GM19463 (cell line): ENCODE results near the gene DNAJC18.
A peak's percentile ranks its signal among the peaks of the same experiment; 100 is the strongest.
"Not testable (repeated sequence)": the region's sequence is repeated elsewhere in the genome, so short reads cannot be mapped to it uniquely, and the experiment has no call there.

ENCODE experiments used
- ATAC-seq: cut with Tn5 transposase; IDR thresholded peaks from one replicate; pipeline ENCODE4 v1.9.1; 2021; ENCODE audit warnings: mild to moderate bottlenecking, moderate library complexity; ENCODE audit not compliant: unreplicated experiment

DNAJC18 gene

DNA sequence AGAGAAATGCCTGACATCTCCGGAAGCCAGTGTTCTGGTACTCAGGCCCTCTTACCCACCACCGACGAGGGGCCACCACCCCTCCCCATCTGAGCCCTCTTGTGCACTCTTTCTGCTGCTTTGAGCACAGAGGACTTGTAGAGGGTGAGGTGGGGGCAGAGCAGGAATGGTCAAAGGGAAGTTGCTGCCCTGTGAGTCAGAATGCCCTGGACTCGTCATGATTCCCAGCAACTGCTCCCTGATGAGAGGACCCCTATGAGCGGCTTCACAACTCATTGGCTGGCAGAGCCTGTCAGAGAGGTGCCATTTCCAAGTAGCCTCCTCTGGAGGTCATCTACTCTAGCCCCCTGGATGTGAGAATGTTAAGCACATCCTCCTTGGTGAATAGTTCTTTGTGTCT lies 22.4 kb upstream of the DNAJC18 start:
- ATAC-seq, result no peak

DNA sequence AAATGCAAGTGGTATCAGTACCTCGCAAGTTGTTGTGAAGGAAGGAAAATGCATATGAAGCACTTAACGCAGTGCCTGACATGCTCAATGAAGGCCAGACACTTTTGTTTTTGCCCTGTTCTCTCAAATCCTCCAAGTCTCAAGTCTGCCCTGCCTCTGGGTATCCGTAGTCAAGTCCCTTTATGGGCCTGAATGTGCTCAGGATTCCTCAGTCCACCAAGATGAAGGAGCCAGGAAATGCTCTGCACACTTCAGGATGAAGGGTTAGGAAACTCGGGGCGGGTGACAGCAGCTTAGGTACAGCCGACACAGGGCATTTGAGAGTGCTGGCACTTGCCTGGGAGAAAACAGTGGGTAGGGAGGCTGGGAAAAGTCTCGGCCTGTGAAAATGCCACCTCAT lies 21.9 kb upstream of the DNAJC18 start:
- no peak for ATAC-seq

DNA sequence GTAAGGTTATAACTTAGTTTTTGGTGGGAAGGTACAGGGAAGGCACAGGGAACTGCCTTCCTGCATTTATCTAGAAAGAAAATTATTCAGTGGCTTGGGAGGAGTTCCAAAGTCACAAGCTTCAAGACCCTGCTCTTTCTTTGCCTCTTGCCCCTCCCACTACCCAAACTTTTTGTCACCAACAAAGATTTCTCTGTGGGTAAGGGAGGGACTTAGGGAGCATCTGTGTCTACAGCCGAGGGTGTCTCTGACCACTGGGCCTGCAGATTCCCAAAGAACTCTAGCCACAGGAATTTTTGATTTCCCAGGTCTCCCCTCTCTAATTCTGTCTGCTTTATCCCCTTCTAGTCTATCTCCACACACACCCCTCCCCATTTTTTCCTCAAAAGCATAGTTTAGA lies 21.1 kb upstream of the DNAJC18 start:
- ATAC-seq, result no peak

DNA sequence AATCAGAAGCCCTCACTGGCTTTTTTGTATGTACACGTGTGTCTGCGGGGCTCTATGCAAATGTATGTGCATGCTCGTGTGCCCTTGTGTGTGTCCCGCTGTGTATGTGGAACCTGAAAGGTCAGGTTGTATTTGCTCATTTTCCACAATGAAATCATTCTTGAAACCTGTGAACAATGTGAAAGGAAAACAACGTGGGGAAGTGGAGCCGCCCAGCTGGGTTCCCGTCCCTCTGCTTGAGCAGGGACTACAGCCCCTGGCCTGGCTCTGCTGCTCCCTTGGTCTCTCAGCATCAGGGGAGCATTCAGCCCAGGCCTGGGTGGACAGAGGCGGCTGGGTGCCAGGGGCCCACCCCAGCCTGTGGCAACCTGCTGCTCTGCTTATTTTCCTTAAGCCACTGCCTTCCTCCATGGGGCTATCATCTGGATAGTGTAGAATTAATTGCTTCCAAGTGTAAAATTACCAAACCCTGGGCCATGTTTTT lies 20.2 kb upstream of the DNAJC18 start:
- ATAC-seq, result peak; percentile 37

DNA sequence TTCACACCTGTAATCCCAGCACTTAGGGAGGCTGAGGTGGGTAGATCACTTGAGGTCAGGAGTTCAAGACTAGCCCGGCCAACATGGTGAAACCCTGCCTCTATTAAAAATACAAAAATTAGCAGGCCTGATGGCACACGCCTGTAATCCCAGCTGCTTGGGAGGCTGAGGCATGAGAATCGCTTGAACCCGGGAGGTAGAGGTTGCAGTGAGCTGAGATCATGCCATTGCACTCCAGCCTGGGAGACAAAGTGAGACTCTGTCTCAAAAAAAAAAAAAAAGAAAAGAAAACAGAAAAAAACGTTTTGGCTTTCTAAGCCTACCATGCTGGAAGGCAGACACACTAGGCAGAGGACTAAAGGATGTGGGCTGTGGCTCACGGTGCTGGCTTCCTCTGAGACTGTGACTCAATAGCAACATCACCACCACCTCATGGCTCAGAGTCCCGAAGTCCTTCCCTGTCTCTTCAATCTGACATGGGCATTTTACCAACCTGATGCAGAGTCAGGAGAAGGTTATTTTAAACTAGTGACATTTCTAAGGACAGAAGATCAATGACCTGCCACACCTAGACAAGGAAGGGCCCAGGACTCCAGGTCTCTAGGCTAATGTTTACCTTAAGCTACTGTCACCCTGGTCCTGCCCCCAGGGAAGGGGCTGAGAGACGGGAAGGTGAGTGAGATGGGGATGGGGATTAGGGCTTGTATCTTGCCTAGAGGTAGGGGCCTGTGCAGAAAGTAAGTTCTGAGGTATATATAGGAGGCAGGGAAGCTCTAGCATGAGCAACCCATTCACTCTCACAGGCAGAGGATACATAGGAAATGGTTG lies 19.5 kb upstream of the DNAJC18 start:
- ATAC-seq, result peak; percentile 57

DNA sequence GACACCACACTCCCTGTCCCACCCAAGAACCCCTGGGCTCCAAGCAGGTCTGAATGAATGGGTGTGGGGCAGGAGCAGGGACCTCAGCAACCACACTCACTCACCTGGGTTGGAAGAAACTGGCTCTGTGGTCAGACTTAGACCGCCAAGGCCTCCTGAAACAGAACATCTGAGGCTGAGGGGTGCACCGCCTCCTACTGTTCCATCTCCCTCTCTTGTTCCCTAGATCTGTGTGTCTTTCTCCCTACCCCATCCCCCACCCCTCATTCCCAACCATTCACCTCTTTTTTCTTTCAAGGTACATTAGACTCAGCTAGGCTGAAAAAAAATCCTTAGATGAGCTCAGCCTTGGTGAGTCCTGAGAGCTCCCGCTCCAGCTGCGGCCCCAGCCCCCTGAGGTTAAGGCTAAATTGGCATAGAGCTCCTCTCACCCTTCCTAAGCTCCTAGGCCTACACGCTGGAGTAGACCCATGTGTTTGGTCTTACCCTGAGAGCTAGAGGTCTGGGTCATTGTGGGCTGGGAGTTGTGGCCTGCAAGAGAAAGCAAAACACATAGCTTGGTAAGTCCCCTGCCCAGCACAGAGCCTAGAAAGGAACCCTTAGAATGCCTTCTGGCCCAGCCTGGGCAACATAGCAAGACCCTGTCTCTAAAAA lies 18.5 kb upstream of the DNAJC18 start:
- ATAC-seq, result no peak

DNA sequence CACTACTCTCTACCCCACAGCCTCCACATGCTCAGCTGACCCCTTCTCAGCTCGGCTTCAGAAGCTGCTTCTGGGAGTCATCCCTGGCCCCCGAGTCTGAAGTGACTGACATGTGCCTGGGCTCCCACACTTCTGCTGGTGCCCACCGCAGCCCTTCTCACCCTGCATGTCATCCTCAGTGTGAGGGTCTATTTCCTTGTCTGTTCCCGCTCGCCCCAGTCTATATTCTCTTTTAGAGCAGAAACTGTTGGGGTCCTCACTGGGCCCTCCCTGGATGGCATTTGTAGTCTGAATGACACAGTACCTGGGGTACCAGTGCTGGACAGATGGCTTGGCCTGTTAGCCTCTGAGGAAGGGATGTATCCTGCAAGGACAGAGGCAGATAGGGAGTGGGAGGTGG lies 17.9 kb upstream of the DNAJC18 start:
- no peak for ATAC-seq

DNA sequence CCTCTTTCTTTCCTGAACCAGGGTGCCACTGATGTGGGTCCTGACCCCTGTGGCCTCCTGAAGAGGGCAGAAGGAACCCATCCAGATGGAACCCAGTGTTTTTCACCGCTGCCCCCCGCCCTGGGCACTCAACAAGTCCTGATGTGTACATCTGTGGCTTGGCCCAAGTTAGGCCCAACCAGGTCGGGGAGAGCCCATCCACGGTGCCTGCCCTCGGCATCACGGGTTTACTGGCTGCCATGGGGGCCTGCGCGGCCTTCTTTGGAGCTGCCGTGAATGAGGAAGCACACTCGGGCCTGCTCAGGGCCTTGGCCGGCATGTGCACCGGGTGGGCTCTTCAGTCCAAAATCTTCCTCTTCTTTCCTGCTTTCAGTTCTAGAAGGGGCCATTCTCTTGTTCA lies 17.5 kb upstream of the DNAJC18 start:
- ATAC-seq, result no peak

DNA sequence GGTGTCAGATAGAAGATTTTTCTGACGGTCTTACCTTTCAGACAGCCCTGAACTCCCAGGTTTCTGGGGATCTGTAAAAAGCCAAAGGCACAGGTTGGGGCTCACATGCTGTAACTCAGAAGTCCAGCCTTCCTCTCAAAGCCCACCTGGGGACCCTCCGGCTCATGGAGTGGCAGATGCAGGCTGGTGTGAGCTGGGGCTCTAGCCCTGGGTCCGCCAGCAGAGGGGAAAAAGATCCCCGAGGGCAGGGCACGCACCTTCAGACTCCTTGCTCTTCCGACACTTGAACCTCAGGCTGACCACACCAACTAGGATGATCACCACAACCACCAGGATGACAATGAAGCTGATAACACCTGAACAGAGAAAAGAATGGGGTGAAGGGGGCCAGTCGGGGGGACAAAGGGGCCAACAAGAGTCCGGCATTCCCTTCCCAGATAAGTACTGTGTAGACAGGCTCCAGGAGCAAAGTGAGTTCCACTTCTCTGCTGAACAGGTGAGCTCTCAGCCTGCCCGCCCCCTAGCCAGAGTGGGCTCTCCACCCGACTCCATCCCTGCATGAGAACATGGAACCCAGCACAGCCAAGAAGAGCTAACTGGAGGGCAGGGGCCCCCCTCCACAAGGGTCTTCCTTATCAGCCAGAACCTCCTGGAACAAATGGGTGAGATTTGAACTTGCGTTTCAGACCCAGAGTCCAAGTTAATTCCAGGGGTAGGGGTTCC lies 15.4 kb upstream of the DNAJC18 start:
- no peak for ATAC-seq

DNA sequence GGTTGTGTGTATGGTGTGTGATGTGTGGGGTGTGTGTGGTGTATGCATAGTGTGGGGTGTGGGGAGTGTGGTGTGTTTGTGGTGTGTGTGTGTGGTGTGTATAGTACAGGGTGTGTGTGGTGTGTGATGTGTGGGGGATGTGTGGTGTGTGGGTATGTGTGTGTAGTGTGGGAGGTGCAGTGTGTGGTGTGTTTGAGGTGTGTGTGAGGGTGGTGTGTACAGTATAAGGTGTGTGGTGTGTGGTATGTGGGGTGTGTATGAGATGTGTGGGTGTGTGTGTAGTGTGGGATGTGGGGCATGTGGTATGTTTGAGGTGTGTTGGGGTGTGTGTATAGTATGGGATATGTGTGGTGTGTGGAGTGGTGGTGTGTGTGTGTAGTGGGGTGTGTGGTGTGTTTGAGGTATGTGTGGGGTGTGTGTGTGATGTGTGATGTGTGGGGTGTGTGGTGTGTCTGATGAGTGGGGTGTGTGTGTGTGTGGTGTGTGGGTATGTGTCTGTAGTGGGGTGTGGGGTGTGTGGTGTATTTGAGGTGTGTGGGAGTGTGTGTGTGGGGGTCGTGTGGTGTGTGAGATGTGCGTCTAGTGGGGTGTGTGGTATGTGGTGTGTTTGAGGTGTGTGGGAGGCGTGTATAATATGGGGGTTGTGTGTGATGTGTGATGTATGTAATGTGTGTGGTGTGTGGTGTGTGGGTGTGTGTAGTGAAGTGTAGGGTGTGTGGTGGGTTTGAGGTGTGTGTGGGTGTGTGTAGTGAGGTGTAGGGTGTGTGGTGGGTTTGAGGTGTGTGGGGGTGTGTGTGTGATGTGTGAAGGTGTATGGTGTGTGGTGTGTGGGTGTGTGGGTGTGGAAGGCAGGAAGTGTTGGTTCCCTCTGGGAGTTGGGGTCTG lies 14.6 kb upstream of the DNAJC18 start:
- ATAC-seq, result no peak

DNA sequence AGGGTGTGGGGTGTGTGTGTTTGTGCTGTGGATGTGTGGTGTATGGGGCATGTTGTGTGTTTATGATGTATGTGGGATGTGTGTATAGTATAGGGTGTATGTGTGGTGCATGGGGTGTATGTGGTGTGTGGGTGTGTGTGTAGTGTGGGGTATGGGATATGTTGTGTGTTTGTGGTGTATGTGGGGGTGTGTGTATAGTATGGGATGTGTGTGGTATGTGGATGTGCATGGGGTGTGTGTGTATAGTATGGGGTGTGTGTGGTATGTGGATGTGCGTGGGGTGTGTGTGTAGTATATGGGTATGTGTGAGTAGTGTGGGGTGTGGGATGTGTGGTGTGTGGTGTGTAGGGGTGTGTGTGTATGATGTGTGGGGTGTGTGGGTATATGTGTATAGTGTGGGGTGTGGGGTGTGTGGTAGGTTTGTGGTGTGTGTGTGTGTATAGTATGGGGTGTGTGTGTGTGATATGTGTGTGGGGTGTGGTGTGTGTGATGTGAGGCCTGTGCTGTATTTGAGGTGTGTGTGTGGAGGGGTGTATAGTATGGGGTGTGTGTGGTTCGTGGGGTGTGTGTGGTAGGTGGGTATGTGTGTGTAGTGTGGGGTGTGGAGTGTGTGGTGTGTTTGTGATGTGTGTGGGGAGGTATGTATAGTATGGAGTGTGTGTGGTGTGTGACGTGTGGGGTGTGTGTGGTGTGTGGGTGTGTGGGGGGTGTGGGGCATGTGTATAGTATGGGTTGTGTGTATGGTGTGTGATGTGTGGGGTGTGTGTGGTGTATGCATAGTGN lies 12.7 kb upstream of the DNAJC18 start:
- no peak for ATAC-seq

DNA sequence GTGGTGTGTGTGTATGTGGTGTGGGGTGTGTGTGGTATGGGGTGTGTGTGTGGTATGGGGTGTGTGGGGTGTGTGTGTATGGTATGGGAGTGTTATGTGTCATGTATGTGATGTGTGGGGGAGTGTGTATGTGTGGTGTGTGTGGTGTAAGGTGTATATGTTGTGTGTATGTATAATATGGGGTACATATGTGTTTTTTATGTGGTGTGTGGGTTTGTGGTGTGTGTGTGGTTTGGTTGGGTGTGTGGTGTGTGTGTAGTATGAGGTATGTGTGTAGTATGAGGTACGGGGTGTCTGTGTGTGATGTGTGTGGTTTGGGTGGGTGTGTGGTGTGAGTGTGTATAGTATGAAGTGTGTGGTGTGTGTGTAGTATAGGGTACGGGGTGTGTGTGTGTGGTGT lies 11.9 kb upstream of the DNAJC18 start:
- ATAC-seq, result no peak

DNA sequence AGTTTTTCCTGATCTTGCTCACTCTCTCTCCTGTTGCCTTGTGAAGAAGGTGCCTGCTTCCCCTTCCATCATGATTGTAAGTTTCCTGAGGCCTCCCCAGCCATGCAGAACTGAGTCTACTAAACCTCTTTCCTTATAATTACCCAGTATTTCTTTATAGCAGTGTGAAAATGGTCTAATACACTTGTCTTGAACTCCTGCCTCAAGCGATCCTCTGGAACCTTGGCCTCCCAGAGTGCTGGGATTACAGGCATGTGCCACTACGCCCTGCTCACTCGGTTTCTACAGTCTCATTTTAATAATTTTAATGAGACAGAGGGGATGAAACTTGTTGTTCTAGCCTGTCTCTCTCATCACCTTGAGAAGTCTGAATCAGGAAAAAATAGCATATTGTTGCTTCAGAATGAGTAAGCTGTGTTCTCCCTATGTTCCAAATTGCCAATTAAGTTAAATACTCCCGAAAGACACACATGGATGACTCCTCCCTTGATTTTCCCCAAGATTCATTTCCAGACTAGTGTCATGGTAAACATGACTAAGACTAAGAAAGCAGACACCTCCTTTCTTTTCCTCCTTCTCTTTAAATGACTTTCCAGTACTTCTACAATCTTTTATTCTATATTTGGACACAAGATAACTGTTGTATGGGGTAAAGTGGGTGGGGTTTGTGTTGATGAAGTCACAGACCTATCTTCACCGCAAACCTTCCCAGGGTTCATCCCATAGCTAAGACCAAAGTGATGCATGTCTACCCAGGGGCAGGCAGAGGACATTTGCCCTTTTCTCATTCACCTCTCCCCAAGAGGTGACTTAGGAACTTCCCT lies 7.8 kb upstream of the DNAJC18 start:
- peak; percentile 70 for ATAC-seq

DNA sequence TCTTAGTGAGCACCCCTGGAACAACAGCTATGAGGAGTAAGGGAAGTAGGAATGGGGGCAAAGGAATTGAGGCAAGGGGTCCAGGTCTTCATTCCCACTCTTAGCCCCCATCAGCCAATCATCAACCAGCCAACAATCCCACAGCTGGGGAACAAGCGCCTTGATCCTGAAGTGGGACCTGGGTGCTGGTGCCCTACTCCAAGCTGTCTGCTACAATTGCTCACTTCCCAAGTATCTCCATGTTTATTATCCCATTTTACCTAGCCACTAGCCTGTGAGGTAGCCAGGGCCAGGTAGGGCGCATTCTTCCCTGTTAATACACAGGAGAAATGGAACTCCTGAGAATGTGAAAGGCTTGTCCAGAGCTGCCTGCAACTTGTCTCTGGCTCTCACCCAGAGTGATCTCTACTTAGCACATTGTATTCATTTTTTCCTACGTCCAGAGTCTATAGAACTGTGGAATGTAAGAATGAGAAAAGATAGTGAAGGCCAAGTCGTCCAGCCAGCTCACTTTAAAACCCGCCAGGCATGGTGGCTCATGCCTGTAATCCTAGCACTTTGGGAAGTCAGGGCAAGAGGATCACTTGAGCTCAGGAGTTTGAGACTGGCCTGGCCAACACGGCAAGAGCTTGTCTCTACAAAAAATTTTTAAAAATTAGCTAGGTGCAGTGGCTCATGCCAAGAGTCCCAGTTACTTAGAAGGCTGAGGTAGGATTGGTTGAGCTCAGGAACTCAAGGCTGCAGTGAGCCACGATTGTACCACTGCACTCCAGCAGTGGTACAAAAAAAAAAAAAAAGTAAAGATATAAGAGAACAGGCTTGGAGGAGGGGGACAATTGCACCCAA lies 6.2 kb upstream of the DNAJC18 start:
- ATAC-seq, result no peak

DNA sequence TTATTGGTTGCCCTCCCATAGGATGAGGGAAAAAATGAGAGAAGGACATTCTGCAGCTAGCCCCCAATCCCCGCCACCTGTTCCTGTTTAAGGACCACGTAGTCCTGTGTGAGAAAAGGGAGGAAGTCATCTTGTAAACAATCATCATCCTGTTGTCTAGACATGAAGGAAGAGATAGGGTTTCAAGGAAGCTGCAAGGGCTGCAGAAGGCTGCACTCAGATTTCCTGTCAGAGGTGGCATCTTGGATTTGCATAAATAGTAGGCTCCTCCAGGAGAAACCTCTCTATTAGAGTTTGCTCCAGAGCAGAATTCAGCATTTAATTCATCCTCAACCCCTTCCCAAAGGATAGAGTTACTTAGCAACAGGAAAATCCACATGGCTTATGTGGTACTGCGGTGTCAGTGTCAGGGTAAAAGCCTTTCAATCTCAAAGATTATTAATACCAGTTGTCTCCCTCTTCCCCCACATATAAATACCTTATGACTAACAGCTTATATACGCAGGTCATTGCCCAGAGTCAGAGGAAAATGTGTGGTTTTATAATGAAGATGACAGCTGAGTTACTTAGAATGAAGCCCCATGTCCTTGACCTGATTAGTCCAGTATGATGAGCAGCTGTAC lies 4.6 kb upstream of the DNAJC18 start:
- ATAC-seq, result no peak

DNA sequence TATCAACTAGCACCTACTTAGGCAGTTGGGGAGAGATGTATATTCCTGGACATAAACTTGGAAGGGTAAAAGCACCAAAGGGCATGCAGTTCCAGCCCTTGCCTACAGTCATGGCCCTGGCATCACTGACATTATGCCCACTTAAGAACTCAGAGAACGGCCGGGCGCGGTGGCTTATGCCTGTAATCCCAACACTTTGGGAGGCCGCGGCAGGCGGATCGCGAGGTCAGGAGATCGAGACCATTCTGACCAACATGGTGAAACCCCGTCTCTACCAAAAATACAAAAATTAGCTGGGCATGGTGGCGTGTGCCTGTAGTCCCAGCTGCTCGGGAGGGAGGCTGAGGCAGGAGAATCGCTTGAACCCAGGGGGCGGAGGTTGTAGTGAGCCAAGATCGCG lies 1.1 kb upstream of the DNAJC18 start:
- not testable (repeated sequence) for ATAC-seq

DNA sequence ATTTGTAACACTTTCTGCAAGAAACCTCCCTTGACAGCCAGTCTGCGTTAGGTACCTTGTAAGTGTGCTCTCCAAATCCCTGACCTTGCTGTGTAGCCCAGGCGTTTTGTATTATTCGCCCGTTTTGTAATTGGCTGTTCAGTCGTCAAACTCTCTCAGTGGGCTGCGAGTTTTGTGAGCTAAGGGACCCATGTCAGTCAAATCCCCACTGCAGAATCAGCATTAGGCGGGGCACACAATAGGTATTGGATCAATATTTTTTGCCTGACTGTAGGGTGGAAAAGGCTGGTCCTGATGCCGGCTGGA lies 665 bp downstream of the DNAJC18 start:
- no peak for ATAC-seq

DNA sequence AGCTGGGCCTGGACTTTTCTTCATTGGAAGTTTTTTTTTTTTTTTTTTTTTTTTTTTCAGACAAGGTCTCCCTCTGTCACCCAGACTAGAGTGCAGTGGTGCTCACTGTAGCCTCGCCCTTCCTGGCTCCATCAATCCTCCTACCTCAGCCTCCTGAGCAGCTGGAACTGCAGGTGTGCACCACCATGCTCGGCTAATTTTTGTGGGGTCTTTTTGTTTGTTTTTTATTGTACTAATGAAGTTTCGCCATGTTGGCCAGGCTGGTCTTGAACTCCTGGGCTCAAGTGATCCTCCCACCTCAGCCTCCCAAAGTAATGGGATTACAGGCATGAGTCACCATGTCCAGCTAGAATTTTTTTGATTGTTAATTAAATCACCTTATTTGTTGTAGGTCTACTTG lies 3.6 kb downstream of the DNAJC18 start:
- ATAC-seq, result no peak
